ENCODE data around the gene MMP27.

The MMP27 gene

GRCh38 chr11:102653744-102654291 is 51.8 kb downstream of the MMP27 start:
- no peaks in the 10 kb centered on the region for H3K9me2 ChIP-seq (replicated peaks; ENCODE audit: insufficient read depth, low read length)
- no peak for DNase-seq

DNA sequence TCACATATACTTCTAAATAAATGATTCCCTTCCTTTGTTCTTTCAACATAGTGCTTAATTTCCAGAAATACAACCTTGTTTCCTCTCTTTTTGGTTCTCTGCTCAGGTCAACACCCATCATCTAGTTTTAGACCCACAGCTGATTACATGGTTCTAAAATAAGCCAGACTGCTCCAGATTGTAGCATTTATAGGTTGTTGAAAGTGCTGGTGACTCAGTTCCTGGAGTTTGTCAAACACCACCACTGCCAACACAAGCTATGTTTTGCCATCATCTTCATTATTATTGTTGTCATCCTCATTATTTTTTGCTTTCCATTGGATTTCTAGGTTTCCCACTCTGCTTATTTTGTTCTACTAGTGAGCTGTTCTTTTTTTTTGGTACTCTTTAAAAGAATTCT is 58.1 kb downstream of the MMP27 start:
- no peaks in the 10 kb centered on the region for H3K4me1 ChIP-seq (ENCODE audit: low read length)
- no peak overlapping the region for H3K9ac ChIP-seq (ENCODE audit: low read length)
- no peak for TF ChIP-seq EZH2phosphoT487 (IDR thresholded peaks at IDR 0.05; ENCODE audit: low read length)
- no peak for TF ChIP-seq EZH2 (optimal IDR thresholded peaks at IDR 0.05; ENCODE audit: low read depth, low read length)
- no peak for TF ChIP-seq CTCF (IDR thresholded peaks at IDR 0.05; ENCODE audit: low read length)
- no peak overlapping the region for H3K27ac ChIP-seq (ENCODE audit: low read length)
- no peak for DNase-seq
- no peaks in the 10 kb centered on the region for H3K9me3 ChIP-seq (replicated peaks; ENCODE audit: insufficient read depth, low read length)
- no peak overlapping the region for H2AFZ ChIP-seq (ENCODE audit: low read length)
- H3F3A ChIP-seq (ENCODE audit: insufficient read depth, low read length) = peaks cover 7% of the 10 kb centered on the region
- no peaks in the 10 kb centered on the region for H3K36me3 ChIP-seq (replicated peaks; ENCODE audit: insufficient read depth, low read length)
- no peak overlapping the region for H3K4me3 ChIP-seq (ENCODE audit: low read length)
- no peaks in the 10 kb centered on the region for H3K79me2 ChIP-seq (ENCODE audit: low read length)
- no peaks in the 10 kb centered on the region for H4K20me1 ChIP-seq (ENCODE audit: insufficient read depth, low read length)
- H3K9me2 ChIP-seq (replicated peaks; ENCODE audit: insufficient read depth, low read length) = no peaks in the 10 kb centered on the region
- H3K27me3 ChIP-seq (replicated peaks; ENCODE audit: insufficient read depth, low read length) = no peaks in the 10 kb centered on the region
- H3K4me2 ChIP-seq (ENCODE audit: low read depth, low read length) = no peak overlapping the region

More at GRCh38 chr11:102653744-102654291, 51.8 kb downstream of the MMP27 start:
- H3K4me3 ChIP-seq (ENCODE audit: low read length) = no peak overlapping the region
- H3K36me3 ChIP-seq (replicated peaks; ENCODE audit: insufficient read depth, low read length) = no peaks in the 10 kb centered on the region
- H3F3A ChIP-seq (ENCODE audit: insufficient read depth, low read length) = no peaks in the 10 kb centered on the region
- H4K20me1 ChIP-seq (ENCODE audit: insufficient read depth, low read length) = no peaks in the 10 kb centered on the region
- H3K79me2 ChIP-seq (ENCODE audit: low read length) = no peaks in the 10 kb centered on the region
- H3K27ac ChIP-seq (ENCODE audit: low read length) = no peak overlapping the region
- H3K4me1 ChIP-seq (ENCODE audit: low read length) = no peaks in the 10 kb centered on the region
- H3K4me2 ChIP-seq (ENCODE audit: low read depth, low read length) = no peak overlapping the region
- no peaks in the 10 kb centered on the region for H3K27me3 ChIP-seq (replicated peaks; ENCODE audit: insufficient read depth, low read length)
- H3K9me3 ChIP-seq (replicated peaks; ENCODE audit: insufficient read depth, low read length) = no peaks in the 10 kb centered on the region
- H3K9ac ChIP-seq (ENCODE audit: low read length) = no peak overlapping the region
- no peak overlapping the region for H2AFZ ChIP-seq (ENCODE audit: low read length)
- TF ChIP-seq EZH2 (optimal IDR thresholded peaks at IDR 0.05; ENCODE audit: low read depth, low read length) (no peak), EZH2phosphoT487 (IDR thresholded peaks at IDR 0.05; ENCODE audit: low read length) (no peak), CTCF (IDR thresholded peaks at IDR 0.05; ENCODE audit: low read length) (no peak)

- Histone ChIP-seq H3K79me2 (ENCODE audit: low read length) (no peaks in the 10 kb centered on the region), H3K27ac (ENCODE audit: low read length) (peak overlapping the region; percentile 52), H3F3A (ENCODE audit: insufficient read depth, low read length) (peaks cover 7% of the 10 kb centered on the region), H4K20me1 (ENCODE audit: insufficient read depth, low read length) (no peaks in the 10 kb centered on the region), H2AFZ (ENCODE audit: low read length) (0 out of 2 replicates have a peak overlapping the region, but pooled peaks have one; percentile 53), H3K4me2 (ENCODE audit: low read depth, low read length) (peak overlapping the region; percentile 33; the same call in 1 of the 2 replicates), H3K9ac (ENCODE audit: low read length) (peak overlapping the region; percentile 29; the same call in 1 of the 2 replicates), H3K9me3 (replicated peaks; ENCODE audit: insufficient read depth, low read length) (no peaks in the 10 kb centered on the region), H3K4me3 (ENCODE audit: low read length) (peak overlapping the region; percentile 34), H3K36me3 (replicated peaks; ENCODE audit: insufficient read depth, low read length) (no peaks in the 10 kb centered on the region), H3K4me1 (ENCODE audit: low read length) (no peaks in the 10 kb centered on the region), H3K27me3 (replicated peaks; ENCODE audit: insufficient read depth, low read length) (no peaks in the 10 kb centered on the region), H3K9me2 (replicated peaks; ENCODE audit: insufficient read depth, low read length) (no peaks in the 10 kb centered on the region)
- DNase-seq = peak; percentile 52
- TF ChIP-seq EZH2phosphoT487 (IDR thresholded peaks at IDR 0.05; ENCODE audit: low read length) (no peak), CTCF (IDR thresholded peaks at IDR 0.05; ENCODE audit: low read length) (no peak), EZH2 (optimal IDR thresholded peaks at IDR 0.05; ENCODE audit: low read depth, low read length) (no peak)
Observed at GRCh38 chr11:102643941-102644340, 61.6 kb downstream of the MMP27 start.

Data from MM.1S (cell line).